Vagina (tissue), 2 donors: ENCODE results near the gene LYSMD3.

ENCODE experiments used
- POLR2A ChIP-seq, 2 donors: fragments of 450-650 bp; IDR thresholded peaks; one replicate each; pipeline ENCODE4 v1.6.1; 2017; ENCODE audit warnings: antibody characterized with exemption in 2 of 2, mild to moderate bottlenecking in 2 of 2, moderate library complexity in 2 of 2
- TF ChIP-seq, protein P1 (sequence below), 3 experiments: fragments of 450-650 bp in 2 of 3; fragments of 200-600 bp in 1 of 3; sonication (generic) in 1 of 3; IDR thresholded peaks; one replicate each; pipeline ENCODE4 v1.5.1; 2017 to 2019; ENCODE audit warnings: antibody characterized with exemption in 3 of 3, mild to moderate bottlenecking in 2 of 3, moderate library complexity in 2 of 3

DNA sequence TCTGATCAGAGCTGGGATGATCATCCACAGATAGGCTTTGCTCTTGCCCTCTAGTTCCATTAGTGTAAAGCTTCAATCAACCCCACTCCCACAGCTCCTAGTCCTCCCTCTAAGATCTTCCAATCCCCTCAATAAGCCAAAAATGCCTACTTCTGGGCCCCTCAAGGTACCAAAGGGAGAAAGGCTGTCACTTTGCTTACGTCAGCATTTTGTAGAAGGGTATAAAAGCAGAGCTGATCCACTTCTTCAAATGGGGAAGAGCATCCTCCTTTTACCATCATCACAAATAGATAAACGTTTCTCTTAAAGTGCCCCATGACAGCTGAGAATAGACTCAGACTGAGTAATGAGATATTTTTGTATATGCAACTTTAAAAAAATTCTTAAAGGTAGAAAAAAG, 16.1 kb upstream of the LYSMD3 start:
- TF ChIP-seq, protein P1, sequence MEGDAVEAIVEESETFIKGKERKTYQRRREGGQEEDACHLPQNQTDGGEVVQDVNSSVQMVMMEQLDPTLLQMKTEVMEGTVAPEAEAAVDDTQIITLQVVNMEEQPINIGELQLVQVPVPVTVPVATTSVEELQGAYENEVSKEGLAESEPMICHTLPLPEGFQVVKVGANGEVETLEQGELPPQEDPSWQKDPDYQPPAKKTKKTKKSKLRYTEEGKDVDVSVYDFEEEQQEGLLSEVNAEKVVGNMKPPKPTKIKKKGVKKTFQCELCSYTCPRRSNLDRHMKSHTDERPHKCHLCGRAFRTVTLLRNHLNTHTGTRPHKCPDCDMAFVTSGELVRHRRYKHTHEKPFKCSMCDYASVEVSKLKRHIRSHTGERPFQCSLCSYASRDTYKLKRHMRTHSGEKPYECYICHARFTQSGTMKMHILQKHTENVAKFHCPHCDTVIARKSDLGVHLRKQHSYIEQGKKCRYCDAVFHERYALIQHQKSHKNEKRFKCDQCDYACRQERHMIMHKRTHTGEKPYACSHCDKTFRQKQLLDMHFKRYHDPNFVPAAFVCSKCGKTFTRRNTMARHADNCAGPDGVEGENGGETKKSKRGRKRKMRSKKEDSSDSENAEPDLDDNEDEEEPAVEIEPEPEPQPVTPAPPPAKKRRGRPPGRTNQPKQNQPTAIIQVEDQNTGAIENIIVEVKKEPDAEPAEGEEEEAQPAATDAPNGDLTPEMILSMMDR (IDR thresholded peaks at IDR 0.05), result no peak
- no peak for TF ChIP-seq POLR2A (IDR thresholded peaks at IDR 0.05)
